NCI-H1694 (cell line): Measurements from ENCODE around the gene PCBP3.
"Not testable (repeated sequence)": the region's sequence is repeated elsewhere in the genome, so short reads cannot be mapped to it uniquely, and the experiment has no call there.

Experiments
- DNase-seq: peaks from one replicate; lab custom pipeline; 2025; lab: John Stamatoyannopoulos, UW

PCBP3 gene

GRCh38 chr21:45635271-45636151, 8.0 kb upstream of the PCBP3 start:
- DNase-seq: no peak

GRCh38 chr21:45636459-45636858, 7.1 kb upstream of the PCBP3 start:
- DNase-seq: no peak

GRCh38 chr21:45636951-45637646, 6.4 kb upstream of the PCBP3 start:
- DNase-seq: no peak

- DNase-seq: no peak
These were observed 5.6 kb upstream of the PCBP3 start for GRCh38 chr21:45637883-45638282.

- DNase-seq: no peak
These were observed 4.8 kb upstream of the PCBP3 start for GRCh38 chr21:45638707-45639106.

GRCh38 chr21:45639206-45640000, 4.1 kb upstream of the PCBP3 start:
- DNase-seq: no peak

- no peak for DNase-seq
These were observed 3.3 kb upstream of the PCBP3 start for GRCh38 chr21:45640001-45640887.

- no peak for DNase-seq
These were observed 2.5 kb upstream of the PCBP3 start for GRCh38 chr21:45640888-45641479.

- no peak for DNase-seq
These were observed 2.0 kb upstream of the PCBP3 start for GRCh38 chr21:45641480-45642035.

- no peak for DNase-seq
These were observed 1.3 kb upstream of the PCBP3 start for GRCh38 chr21:45642122-45642813.

GRCh38 chr21:45644041-45644906, 749 bp downstream of the PCBP3 start:
- no peak for DNase-seq

- no peak for DNase-seq
These were observed 8.4 kb downstream of the PCBP3 start for GRCh38 chr21:45651921-45652320.

- DNase-seq: no peak
These were observed 11.6 kb downstream of the PCBP3 start for GRCh38 chr21:45655124-45655523.

GRCh38 chr21:45656114-45656513, 12.6 kb downstream of the PCBP3 start:
- DNase-seq: not testable (repeated sequence)

GRCh38 chr21:45661913-45662622, 18.5 kb downstream of the PCBP3 start:
- DNase-seq: not testable (repeated sequence)

GRCh38 chr21:45662623-45663245, 19.2 kb downstream of the PCBP3 start:
- not testable (repeated sequence) for DNase-seq

GRCh38 chr21:45669382-45669781, 25.9 kb downstream of the PCBP3 start:
- DNase-seq: no peak

GRCh38 chr21:45670731-45671130, 27.2 kb downstream of the PCBP3 start:
- no peak for DNase-seq
